WTC11 (cell line): ENCODE data around the gene C13orf46. TPM values are rescaled to one million over a fixed set of nuclear protein-coding genes. Genes with fewer than 3 reads are reported as not detected.

Experiments used
- ATAC-seq: fragments of 200-7000 bp; cut with Tn5 transposase; 2 replicates; pipeline ENCODE4 v1.10.0; 2021; ENCODE audit warnings: mild to moderate bottlenecking, moderate library complexity
- CTCF ChIA-PET: fragments of 300-600 bp; sonication (Branson Sonifier 250); formaldehyde crosslinking; loops from one replicate; lab custom pipeline; 2021; ENCODE audit warnings: antibody characterized with exemption; lab: Charles Lee
- POLR2A ChIA-PET: fragments of 350-600 bp; sonication (Branson Sonifier 250); formaldehyde crosslinking; loops from one replicate; lab custom pipeline; 2021; ENCODE audit warnings: antibody characterized with exemption; lab: Charles Lee
- DNase-seq: peaks from one replicate; pipeline ENCODE4 v3.0.0; 2021; ENCODE audit warnings: low spot score
- H3K27ac Mint-ChIP-seq: 2 replicates; pipeline ENCODE4 v1.8.0; 2021; ENCODE audit warnings: mixed read lengths
- H3K27me3 Mint-ChIP-seq: 2 replicates; pipeline ENCODE4 v1.8.0; 2021; ENCODE audit warnings: low read depth, mild to moderate bottlenecking, moderate library complexity, mixed read lengths
- H3K36me3 Mint-ChIP-seq: 2 replicates; pipeline ENCODE4 v1.8.0; 2021; ENCODE audit warnings: mixed read lengths
- H3K4me1 Mint-ChIP-seq: 2 replicates; pipeline ENCODE4 v1.8.0; 2022; ENCODE audit warnings: mixed read lengths
- H3K4me3 Mint-ChIP-seq: 2 replicates; pipeline ENCODE4 v1.8.0; 2021; ENCODE audit warnings: mild to moderate bottlenecking, moderate library complexity, mixed read lengths
- H3K9me3 Mint-ChIP-seq: 2 replicates; pipeline ENCODE4 v1.8.0; 2021; ENCODE audit warnings: mixed read lengths
- FOXP1 ChIP-seq: sonication (generic); formaldehyde crosslinking; IDR thresholded peaks from 2 replicates; pipeline ENCODE4 v1.8.0; 2022; ENCODE audit warnings: missing genetic modification reagents, mild to moderate bottlenecking, moderate library complexity, borderline replicate concordance
- HMGXB4 ChIP-seq: sonication (generic); formaldehyde crosslinking; IDR thresholded peaks from 2 replicates; pipeline ENCODE4 v1.8.1; 2023; ENCODE audit warnings: mild to moderate bottlenecking, moderate library complexity, missing genetic modification reagents
- JAZF1 ChIP-seq: fragments of 250-450 bp; sonication (Bioruptor Pico); IDR thresholded peaks from 2 replicates; pipeline ENCODE4 v1.9.0; 2021; ENCODE audit warnings: moderate library complexity, mild to moderate bottlenecking, inconsistent platforms
- JUN ChIP-seq: sonication (generic); formaldehyde crosslinking; IDR thresholded peaks from 2 replicates; pipeline ENCODE4 v1.8.0; 2023; ENCODE audit warnings: mild to moderate bottlenecking, missing genetic modification reagents
- MXD4 ChIP-seq: fragments of 250-450 bp; sonication (Bioruptor Pico); IDR thresholded peaks from 2 replicates; pipeline ENCODE4 v1.8.0; 2021; ENCODE audit warnings: mild to moderate bottlenecking, moderate library complexity, borderline replicate concordance
- PRRX2 ChIP-seq: fragments of 250-450 bp; sonication (Bioruptor Pico); IDR thresholded peaks from 2 replicates; pipeline ENCODE4 v1.8.0; 2021; ENCODE audit warnings: mild to moderate bottlenecking
- ZNF232 ChIP-seq: sonication (generic); formaldehyde crosslinking; IDR thresholded peaks from 2 replicates; pipeline ENCODE4 v1.8.0; 2022; ENCODE audit warnings: mild to moderate bottlenecking, missing genetic modification reagents
- ZNF317 ChIP-seq: sonication (generic); formaldehyde crosslinking; IDR thresholded peaks from 2 replicates; pipeline ENCODE4 v1.8.1; 2023; ENCODE audit warnings: low read depth, mild to moderate bottlenecking, moderate library complexity, missing genetic modification reagents, borderline replicate concordance
- ZNF396 ChIP-seq: fragments of 250-450 bp; sonication (Bioruptor Pico); IDR thresholded peaks from 2 replicates; pipeline ENCODE4 v1.8.0; 2021; ENCODE audit warnings: mild to moderate bottlenecking, moderate library complexity, borderline replicate concordance
- ZNF423 ChIP-seq: fragments of 250-450 bp; sonication (Bioruptor Pico); IDR thresholded peaks from 2 replicates; pipeline ENCODE4 v2.1.2; 2022; ENCODE audit warnings: mild to moderate bottlenecking, moderate library complexity
- ZSCAN18 ChIP-seq: fragments of 250-450 bp; sonication (Bioruptor Pico); IDR thresholded peaks from 2 replicates; pipeline ENCODE4 v2.1.2; 2022; ENCODE audit warnings: mild to moderate bottlenecking, moderate library complexity
- total RNA-seq: library from RNA; stranded (reverse); gene quantifications from 3 replicates; pipeline ENCODE4 v1.2.3, GENCODE V29; 2021
- TF ChIP-seq, protein P1 (sequence below): fragments of 250-450 bp; sonication (Bioruptor Pico); conservative IDR thresholded peaks from 2 replicates; pipeline ENCODE4 v1.9.0; 2021; ENCODE audit warnings: mild to moderate bottlenecking
- TF ChIP-seq, protein P2 (sequence below): fragments of 250-450 bp; sonication (Bioruptor Pico); IDR thresholded peaks from 2 replicates; pipeline ENCODE4 v1.9.0; 2021; ENCODE audit warnings: moderate library complexity, mild to moderate bottlenecking, inconsistent platforms, borderline replicate concordance
- TF ChIP-seq, protein P3 (sequence below): sonication (generic); formaldehyde crosslinking; IDR thresholded peaks from 2 replicates; pipeline ENCODE4 v1.8.1; 2023; ENCODE audit warnings: mild to moderate bottlenecking, missing genetic modification reagents, moderate library complexity
- TF ChIP-seq, protein P4 (sequence below): sonication (generic); formaldehyde crosslinking; IDR thresholded peaks from 2 replicates; pipeline ENCODE4 v1.8.1; 2023; ENCODE audit warnings: mild to moderate bottlenecking, missing genetic modification reagents
- TF ChIP-seq, protein P5 (sequence below): fragments of 250-450 bp; sonication (Bioruptor Pico); IDR thresholded peaks from 2 replicates; pipeline ENCODE4 v1.9.0; 2021; ENCODE audit warnings: mild to moderate bottlenecking

C13orf46 gene
- total RNA-seq, 1 experiment from 2014 or later, result 0.50 TPM

- H3K4me3 Mint-ChIP-seq, result no peak overlapping the region
- no peaks in the 10 kb centered on the region for H3K4me1 Mint-ChIP-seq
- no peak for ATAC-seq
- H3K9me3 Mint-ChIP-seq, result peaks cover 9% of the 10 kb centered on the region
- no peak overlapping the region for H3K27ac Mint-ChIP-seq
- no peak for DNase-seq
- CTCF ChIA-PET, result no interaction called here
- POLR2A ChIA-PET, result no interaction called here
- H3K27me3 Mint-ChIP-seq, result no peaks in the 10 kb centered on the region
- H3K36me3 Mint-ChIP-seq, result peaks cover 19% of the 10 kb centered on the region
- TF ChIP-seq HMGXB4 (CRISPR knock-in tag) (no peak), MXD4 (CRISPR knock-in tag) (no peak), FOXP1 (CRISPR knock-in tag) (no peak), PRRX2 (CRISPR knock-in tag) (no peak), ZNF317 (no peak), ZSCAN18 (CRISPR knock-in tag) (no peak), ZNF396 (CRISPR knock-in tag) (no peak)
- TF ChIP-seq, protein P1, sequence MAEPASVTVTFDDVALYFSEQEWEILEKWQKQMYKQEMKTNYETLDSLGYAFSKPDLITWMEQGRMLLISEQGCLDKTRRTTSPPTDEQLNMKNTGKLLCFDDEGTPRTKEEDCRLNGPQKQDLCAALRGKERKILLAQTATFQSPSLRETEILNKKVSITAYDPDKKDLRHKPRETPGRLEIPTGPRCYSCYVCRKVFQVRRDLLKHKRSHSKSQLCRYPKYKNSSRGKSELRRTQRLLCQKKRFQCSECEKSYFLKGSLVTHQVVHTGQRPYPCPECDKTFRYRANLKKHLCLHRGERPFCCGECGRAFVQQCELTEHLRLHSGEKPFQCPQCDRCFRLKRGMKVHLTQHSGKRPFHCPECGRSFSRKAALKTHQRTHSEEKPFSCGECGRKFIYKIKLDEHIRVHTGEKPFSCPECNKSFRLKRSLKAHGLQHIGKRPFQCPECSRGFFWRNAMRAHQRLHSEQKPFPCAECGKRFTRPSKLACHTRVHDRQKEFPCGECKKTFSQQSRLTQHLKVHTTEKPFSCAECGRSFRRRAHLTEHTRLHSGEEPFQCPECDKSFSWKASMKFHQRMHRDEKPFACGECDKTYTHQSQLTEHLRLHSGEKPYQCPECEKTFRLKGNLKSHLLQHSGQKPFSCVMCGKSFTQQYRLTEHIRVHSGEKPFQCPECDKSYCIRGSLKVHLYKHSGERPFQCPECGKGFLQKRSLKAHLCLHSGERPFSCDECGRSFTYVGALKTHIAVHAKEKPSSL, result no peak
- TF ChIP-seq, protein P2, sequence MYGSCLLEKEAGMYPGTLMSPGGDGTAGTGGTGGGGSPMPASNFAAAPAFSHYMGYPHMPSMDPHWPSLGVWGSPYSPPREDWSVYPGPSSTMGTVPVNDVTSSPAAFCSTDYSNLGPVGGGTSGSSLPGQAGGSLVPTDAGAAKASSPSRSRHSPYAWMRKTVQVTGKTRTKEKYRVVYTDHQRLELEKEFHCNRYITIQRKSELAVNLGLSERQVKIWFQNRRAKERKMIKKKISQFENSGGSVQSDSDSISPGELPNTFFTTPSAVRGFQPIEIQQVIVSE (CRISPR knock-in tag), result no peak
Observed at GRCh38 chr13:113996081-113996911, 22.4 kb upstream of the C13orf46 start.

DNA sequence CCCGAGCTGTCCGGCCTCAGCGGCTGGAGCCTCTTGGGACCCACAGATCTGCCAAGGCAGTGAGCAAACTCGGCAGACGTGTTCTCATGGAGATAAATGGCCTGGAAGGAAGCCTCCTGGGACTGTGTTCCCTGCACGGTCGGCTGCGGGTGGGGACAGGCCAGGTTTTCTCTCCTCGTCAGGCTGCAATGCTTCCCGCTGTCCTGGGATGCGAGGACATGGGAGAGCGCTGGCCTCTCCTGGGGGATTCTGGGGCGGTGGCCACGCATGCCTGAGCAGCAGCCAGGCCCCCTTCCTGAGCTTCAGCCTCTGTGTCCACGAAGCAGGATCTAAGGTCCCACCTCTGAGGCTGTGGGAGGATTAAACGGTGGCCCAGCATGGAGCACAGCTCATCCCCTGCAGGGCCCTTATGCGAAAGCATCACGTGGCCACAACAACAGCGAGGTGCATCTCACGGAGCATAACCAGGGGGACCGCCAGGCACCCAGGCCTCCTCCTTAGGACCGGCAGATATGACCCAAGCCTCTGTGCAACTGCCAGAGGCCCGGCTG lies 21.2 kb upstream of the C13orf46 start:
- ATAC-seq (no peak), DNase-seq (no peak)
- CTCF ChIA-PET, result interaction anchor here (0.5 kb wide), 1 partner anchor 405 kb away, joined by 5 read pairs; no protein-coding TSS in a partner anchor
- TF ChIP-seq ZNF232 (CRISPR knock-in tag), result no peak
- TF ChIP-seq, protein P2 (CRISPR knock-in tag), result no peak
- TF ChIP-seq, protein P3, sequence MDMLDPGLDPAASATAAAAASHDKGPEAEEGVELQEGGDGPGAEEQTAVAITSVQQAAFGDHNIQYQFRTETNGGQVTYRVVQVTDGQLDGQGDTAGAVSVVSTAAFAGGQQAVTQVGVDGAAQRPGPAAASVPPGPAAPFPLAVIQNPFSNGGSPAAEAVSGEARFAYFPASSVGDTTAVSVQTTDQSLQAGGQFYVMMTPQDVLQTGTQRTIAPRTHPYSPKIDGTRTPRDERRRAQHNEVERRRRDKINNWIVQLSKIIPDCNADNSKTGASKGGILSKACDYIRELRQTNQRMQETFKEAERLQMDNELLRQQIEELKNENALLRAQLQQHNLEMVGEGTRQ (CRISPR knock-in tag), result peak; percentile 50; the same call in 1 of the 2 replicates
- TF ChIP-seq, protein P4, sequence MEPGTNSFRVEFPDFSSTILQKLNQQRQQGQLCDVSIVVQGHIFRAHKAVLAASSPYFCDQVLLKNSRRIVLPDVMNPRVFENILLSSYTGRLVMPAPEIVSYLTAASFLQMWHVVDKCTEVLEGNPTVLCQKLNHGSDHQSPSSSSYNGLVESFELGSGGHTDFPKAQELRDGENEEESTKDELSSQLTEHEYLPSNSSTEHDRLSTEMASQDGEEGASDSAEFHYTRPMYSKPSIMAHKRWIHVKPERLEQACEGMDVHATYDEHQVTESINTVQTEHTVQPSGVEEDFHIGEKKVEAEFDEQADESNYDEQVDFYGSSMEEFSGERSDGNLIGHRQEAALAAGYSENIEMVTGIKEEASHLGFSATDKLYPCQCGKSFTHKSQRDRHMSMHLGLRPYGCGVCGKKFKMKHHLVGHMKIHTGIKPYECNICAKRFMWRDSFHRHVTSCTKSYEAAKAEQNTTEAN (CRISPR knock-in tag), result no peak
- peak; percentile 25; the same call in 1 of the 2 replicates for TF ChIP-seq ZNF423 (CRISPR knock-in tag)
- no peak for TF ChIP-seq JAZF1
- no peak for TF ChIP-seq JUN (CRISPR knock-in tag)
- TF ChIP-seq, protein P5, sequence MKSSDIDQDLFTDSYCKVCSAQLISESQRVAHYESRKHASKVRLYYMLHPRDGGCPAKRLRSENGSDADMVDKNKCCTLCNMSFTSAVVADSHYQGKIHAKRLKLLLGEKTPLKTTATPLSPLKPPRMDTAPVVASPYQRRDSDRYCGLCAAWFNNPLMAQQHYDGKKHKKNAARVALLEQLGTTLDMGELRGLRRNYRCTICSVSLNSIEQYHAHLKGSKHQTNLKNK (CRISPR knock-in tag), result no peak
- peaks cover 14% of the 10 kb centered on the region for H3K9me3 Mint-ChIP-seq
- H3K27me3 Mint-ChIP-seq, result no peaks in the 10 kb centered on the region
- H3K4me1 Mint-ChIP-seq, result no peaks in the 10 kb centered on the region
- H3K36me3 Mint-ChIP-seq, result peaks cover 27% of the 10 kb centered on the region
- POLR2A ChIA-PET, result interaction anchor here (0.6 kb wide), 1 partner anchor 92 kb away, joined by 3 read pairs; no protein-coding TSS in a partner anchor
- no peak overlapping the region for H3K27ac Mint-ChIP-seq
- no peak overlapping the region for H3K4me3 Mint-ChIP-seq
